Measurements from ENCODE around the gene PODXL2. TPM values are rescaled to one million over a fixed set of nuclear protein-coding genes. Genes with fewer than 3 reads are reported as not detected.

The PODXL2 gene, protein sequence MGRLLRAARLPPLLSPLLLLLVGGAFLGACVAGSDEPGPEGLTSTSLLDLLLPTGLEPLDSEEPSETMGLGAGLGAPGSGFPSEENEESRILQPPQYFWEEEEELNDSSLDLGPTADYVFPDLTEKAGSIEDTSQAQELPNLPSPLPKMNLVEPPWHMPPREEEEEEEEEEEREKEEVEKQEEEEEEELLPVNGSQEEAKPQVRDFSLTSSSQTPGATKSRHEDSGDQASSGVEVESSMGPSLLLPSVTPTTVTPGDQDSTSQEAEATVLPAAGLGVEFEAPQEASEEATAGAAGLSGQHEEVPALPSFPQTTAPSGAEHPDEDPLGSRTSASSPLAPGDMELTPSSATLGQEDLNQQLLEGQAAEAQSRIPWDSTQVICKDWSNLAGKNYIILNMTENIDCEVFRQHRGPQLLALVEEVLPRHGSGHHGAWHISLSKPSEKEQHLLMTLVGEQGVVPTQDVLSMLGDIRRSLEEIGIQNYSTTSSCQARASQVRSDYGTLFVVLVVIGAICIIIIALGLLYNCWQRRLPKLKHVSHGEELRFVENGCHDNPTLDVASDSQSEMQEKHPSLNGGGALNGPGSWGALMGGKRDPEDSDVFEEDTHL
- 1 to 10 TPM; 3.3 to 4.2 TPM for total RNA-seq
- polyA plus RNA-seq: 1 to 10 TPM; 6.9 to 8.0 TPM

GRCh38 chr3:127628788-127629466, at the start of gene PODXL2:
PODXL2 (plus strand) TSS chr3:127629185; CDS start chr3:127629220, 35 bp downstream.
- H3K9me3 Mint-ChIP-seq: no peaks in the 10 kb centered on the region
- H3K36me3 Mint-ChIP-seq: no peaks in the 10 kb centered on the region
- ChIA-PET POLR2A (ENCODE audit: partially characterized antibody) (interaction anchor here (1.4 to 3.0 kb wide), 4 partner anchors 31 to 43 kb away, joined by 3 to 12 read pairs (median 8); partner anchors contain the start of genes MCM2 and TPRA1), CTCF (ENCODE audit: partially characterized antibody) (interaction anchor here (1.0 to 2.7 kb wide), 2 partner anchors 15 to 54 kb away, joined by 3 to 13 read pairs; no protein-coding TSS in a partner anchor)
- H3K27me3 Mint-ChIP-seq: peaks cover 10 to 14% of the 10 kb centered on the region in 2 donors
- Histone ChIP-seq H3K27ac (ENCODE audit: low read depth, low read length) (no peak within 1 kb of the TSS), H3K4me3 (ENCODE audit: low read length in 2 of 2) (peak within 1 kb of the TSS; percentile 44 to 67), H3K27me3 (ENCODE audit: insufficient read depth, low read length) (peaks cover 4% of the 10 kb centered on the region), H3K4me1 (ENCODE audit: insufficient read depth, low read length) (peaks cover 21% of the 10 kb centered on the region), H3K36me3 (ENCODE audit: insufficient read depth, low read length) (no peaks in the 10 kb centered on the region), H3K9me3 (ENCODE audit: control insufficient read depth in 1 of 2, low read length in 2 of 2) (no peaks in the 10 kb centered on the region)
- H3K27ac Mint-ChIP-seq: peak within 1 kb of the TSS; percentile 78 to 91 (median 89)
- intact Hi-C loops (cut with micrococcal nuclease): loop anchor here (1.0 to 2.0 kb wide), 2 partner anchors 30 to 43 kb away; partner anchors contain the start of genes ABTB1 and MCM2
- peak in 4 of 5 donors; percentile 34 to 51 (median 36) for DNase-seq
- peaks cover 29 to 53% (median 37%) of the 10 kb centered on the region in 4 donors for H3K4me1 Mint-ChIP-seq
- peak within 1 kb of the TSS; percentile 85 to 94 (median 89) for H3K4me3 Mint-ChIP-seq

- Mint-ChIP-seq H3K4me1 (peaks cover 11 to 32% (median 19%) of the 10 kb centered on the region in 4 donors), H3K27ac (peak overlapping the region in 2 of 7 donors; percentile 13 to 39), H3K27me3 (no peaks in the 10 kb centered on the region), H3K36me3 (peaks cover 6 to 9% of the 10 kb centered on the region in 2 donors), H3K9me3 (no peaks in the 10 kb centered on the region), H3K4me3 (no peak overlapping the region)
- Histone ChIP-seq H3K27me3 (ENCODE audit: insufficient read depth, low read length) (no peaks in the 10 kb centered on the region), H3K9me3 (ENCODE audit: control insufficient read depth in 1 of 2, low read length in 2 of 2) (no peaks in the 10 kb centered on the region), H3K4me1 (ENCODE audit: insufficient read depth, low read length) (peaks cover 5% of the 10 kb centered on the region), H3K4me3 (ENCODE audit: low read length in 2 of 2) (no peak overlapping the region), H3K36me3 (ENCODE audit: insufficient read depth, low read length) (no peaks in the 10 kb centered on the region), H3K27ac (ENCODE audit: low read depth, low read length) (no peak overlapping the region)
- intact Hi-C loops (cut with micrococcal nuclease): no loop called here
- CTCF ChIA-PET (ENCODE audit: partially characterized antibody): interaction anchor here (1.6 kb wide), 1 partner anchor 9 kb away, joined by 3 read pairs; no protein-coding TSS in a partner anchor
- no peak for DNase-seq
- POLR2A ChIA-PET (ENCODE audit: partially characterized antibody): no interaction called here
These were observed 48.5 kb upstream of the PODXL2 start for GRCh38 chr3:127580327-127581060.

DNA sequence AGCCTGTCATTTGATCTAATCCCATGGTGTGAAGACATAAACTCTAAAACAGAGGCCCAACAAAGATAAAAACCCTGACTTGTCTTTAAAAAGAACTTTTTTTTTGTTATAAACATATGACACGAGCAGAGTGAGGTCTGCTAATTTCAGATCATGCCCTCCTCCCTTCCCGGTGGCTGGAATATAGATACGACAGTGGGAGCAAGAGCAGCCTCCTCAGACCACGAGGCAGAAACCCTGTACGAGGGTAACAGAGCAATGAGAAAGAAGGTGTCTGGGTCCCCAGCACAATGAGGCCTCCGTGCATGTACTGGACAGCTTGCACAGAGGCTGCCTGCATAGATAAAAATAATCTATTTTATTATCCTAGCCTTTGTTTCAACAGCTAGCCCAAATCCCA, 44.3 kb upstream of the PODXL2 start:
- Mint-ChIP-seq H3K27me3 (no peaks in the 10 kb centered on the region), H3K4me3 (no peak overlapping the region), H3K9me3 (no peaks in the 10 kb centered on the region), H3K36me3 (peaks cover 0 to 2% of the 10 kb centered on the region in 2 donors), H3K27ac (peak overlapping the region in 3 of 7 donors; percentile 36 to 66 (median 57)), H3K4me1 (peaks cover 28 to 56% (median 40%) of the 10 kb centered on the region in 4 donors)
- H3K27me3 ChIP-seq (ENCODE audit: insufficient read depth, low read length): no peaks in the 10 kb centered on the region
- POLR2A ChIA-PET (ENCODE audit: partially characterized antibody): interaction anchor here (1.1 to 2.0 kb wide), 2 partner anchors 10 to 15 kb away, joined by 3 to 5 read pairs; no protein-coding TSS in a partner anchor
- no peaks in the 10 kb centered on the region for H3K36me3 ChIP-seq (ENCODE audit: insufficient read depth, low read length)
- CTCF ChIA-PET (ENCODE audit: partially characterized antibody): interaction anchor here (1.3 to 8.7 kb wide), 2 partner anchors 10 to 37 kb away, joined by 3 to 68 read pairs; no protein-coding TSS in a partner anchor
- H3K4me1 ChIP-seq (ENCODE audit: insufficient read depth, low read length): peaks cover 22% of the 10 kb centered on the region
- no peak overlapping the region for H3K4me3 ChIP-seq (ENCODE audit: low read length in 2 of 2)
- H3K9me3 ChIP-seq (ENCODE audit: control insufficient read depth in 1 of 2, low read length in 2 of 2): no peaks in the 10 kb centered on the region
- no peak for DNase-seq
- H3K27ac ChIP-seq (ENCODE audit: low read depth, low read length): no peak overlapping the region
- intact Hi-C loops (cut with micrococcal nuclease): no loop called here

GRCh38 chr3:127585163-127585812, 43.7 kb upstream of the PODXL2 start:
- Mint-ChIP-seq H3K27me3 (no peaks in the 10 kb centered on the region), H3K4me3 (peak overlapping the region in 1 of 8 donors; percentile 4), H3K36me3 (peaks cover 0 to 2% of the 10 kb centered on the region in 2 donors), H3K9me3 (no peaks in the 10 kb centered on the region), H3K4me1 (peaks cover 28 to 53% (median 40%) of the 10 kb centered on the region in 4 donors), H3K27ac (peak overlapping the region in 1 of 7 donors; percentile 36)
- intact Hi-C loops (cut with micrococcal nuclease): no loop called here
- no peaks in the 10 kb centered on the region for H3K36me3 ChIP-seq (ENCODE audit: insufficient read depth, low read length)
- no peaks in the 10 kb centered on the region for H3K27me3 ChIP-seq (ENCODE audit: insufficient read depth, low read length)
- peaks cover 21% of the 10 kb centered on the region for H3K4me1 ChIP-seq (ENCODE audit: insufficient read depth, low read length)
- no peak overlapping the region for H3K4me3 ChIP-seq (ENCODE audit: low read length in 2 of 2)
- no peak overlapping the region for H3K27ac ChIP-seq (ENCODE audit: low read depth, low read length)
- no peak for DNase-seq
- no peaks in the 10 kb centered on the region for H3K9me3 ChIP-seq (ENCODE audit: control insufficient read depth in 1 of 2, low read length in 2 of 2)
- POLR2A ChIA-PET (ENCODE audit: partially characterized antibody): interaction anchor here (1.1 to 2.0 kb wide), 2 partner anchors 10 to 14 kb away, joined by 3 to 5 read pairs; no protein-coding TSS in a partner anchor
- CTCF ChIA-PET (ENCODE audit: partially characterized antibody): interaction anchor here (1.3 to 8.7 kb wide), 2 partner anchors 10 to 37 kb away, joined by 3 to 68 read pairs; no protein-coding TSS in a partner anchor

GRCh38 chr3:127585813-127586413, 43.1 kb upstream of the PODXL2 start:
- CTCF ChIA-PET (ENCODE audit: partially characterized antibody): interaction anchor here (1.4 to 8.7 kb wide), 2 partner anchors 11 to 12 kb away, joined by 3 to 68 read pairs; no protein-coding TSS in a partner anchor
- no peaks in the 10 kb centered on the region for H3K27me3 ChIP-seq (ENCODE audit: insufficient read depth, low read length)
- H3K36me3 Mint-ChIP-seq: peaks cover 0 to 4% of the 10 kb centered on the region in 2 donors
- H3K4me3 ChIP-seq (ENCODE audit: low read length in 2 of 2): no peak overlapping the region
- no peak for DNase-seq
- no peaks in the 10 kb centered on the region for H3K9me3 ChIP-seq (ENCODE audit: control insufficient read depth in 1 of 2, low read length in 2 of 2)
- H3K27ac Mint-ChIP-seq: peak overlapping the region in 1 of 7 donors; percentile 29
- H3K4me1 Mint-ChIP-seq: peaks cover 24 to 51% (median 40%) of the 10 kb centered on the region in 4 donors
- peaks cover 17% of the 10 kb centered on the region for H3K4me1 ChIP-seq (ENCODE audit: insufficient read depth, low read length)
- H3K27me3 Mint-ChIP-seq: no peaks in the 10 kb centered on the region
- intact Hi-C loops (cut with micrococcal nuclease): no loop called here
- no peaks in the 10 kb centered on the region for H3K36me3 ChIP-seq (ENCODE audit: insufficient read depth, low read length)
- H3K9me3 Mint-ChIP-seq: no peaks in the 10 kb centered on the region
- POLR2A ChIA-PET (ENCODE audit: partially characterized antibody): interaction anchor here (1.1 to 2.0 kb wide), 2 partner anchors 11 to 14 kb away, joined by 3 to 5 read pairs; no protein-coding TSS in a partner anchor
- no peak overlapping the region for H3K4me3 Mint-ChIP-seq
- no peak overlapping the region for H3K27ac ChIP-seq (ENCODE audit: low read depth, low read length)
